H54 (cell line): ENCODE data around the gene CHST2.

Experiments
- DNase-seq: peaks from one replicate; pipeline ENCODE4 v3.0.0; 2011; ENCODE audit warnings: low spot score, mixed read lengths; ENCODE audit not compliant: insufficient read length
- FAIRE-seq: peaks from 3 replicates; lab custom pipeline; 2011; peaks lifted over from hg19 to GRCh38; lab: Jason Lieb, UNC
- POLR2A ChIP-seq: IDR thresholded peaks from 2 replicates; pipeline ENCODE4 v1.6.1; 2011; ENCODE audit warnings: low read depth, mild to moderate bottlenecking, low read length

The CHST2 gene

GRCh38 chr3:143132246-143132980, 12.8 kb downstream of the CHST2 start:
- DNase-seq (no peak), FAIRE-seq (no peak)
- TF ChIP-seq POLR2A: no peak

GRCh38 chr3:143134471-143134870, 14.9 kb downstream of the CHST2 start:
- TF ChIP-seq POLR2A: no peak

GRCh38 chr3:143135150-143135549, 15.6 kb downstream of the CHST2 start:
- peak; percentile 84 for DNase-seq
- peak; percentile 94 for FAIRE-seq
- TF ChIP-seq POLR2A: no peak

More at GRCh38 chr3:143134471-143134870, 14.9 kb downstream of the CHST2 start:
- DNase-seq (no peak), FAIRE-seq (no peak)

GRCh38 chr3:143137435-143138036, 18.0 kb downstream of the CHST2 start:
- FAIRE-seq (no peak), DNase-seq (no peak)
- no peak for TF ChIP-seq POLR2A

- TF ChIP-seq POLR2A: no peak
- DNase-seq: no peak
- FAIRE-seq: no peak
Measured at GRCh38 chr3:143138953-143139352, 19.4 kb downstream of the CHST2 start.

- TF ChIP-seq POLR2A: no peak
- DNase-seq (peak; percentile 44), FAIRE-seq (peak; percentile 81)
Measured at GRCh38 chr3:143139762-143140161, 20.2 kb downstream of the CHST2 start.

GRCh38 chr3:143140550-143140949, 21.0 kb downstream of the CHST2 start:
- no peak for FAIRE-seq
- TF ChIP-seq POLR2A: no peak

GRCh38 chr3:143142354-143142753, 22.8 kb downstream of the CHST2 start:
- no peak for TF ChIP-seq POLR2A
- DNase-seq: no peak
- no peak for FAIRE-seq

More at GRCh38 chr3:143140550-143140949, 21.0 kb downstream of the CHST2 start:
- DNase-seq: no peak

GRCh38 chr3:143145906-143146305, 26.3 kb downstream of the CHST2 start:
- FAIRE-seq: no peak
- TF ChIP-seq POLR2A: no peak
- DNase-seq: no peak

GRCh38 chr3:143146486-143147274, 27.1 kb downstream of the CHST2 start:
- FAIRE-seq (no peak), DNase-seq (no peak)
- TF ChIP-seq POLR2A: no peak

- no peak for DNase-seq
- no peak for FAIRE-seq
- TF ChIP-seq POLR2A: no peak
Measured at GRCh38 chr3:143147707-143148106, 28.1 kb downstream of the CHST2 start.

- no peak for DNase-seq
- no peak for TF ChIP-seq POLR2A
- FAIRE-seq: no peak
Measured at GRCh38 chr3:143150071-143150470, 30.5 kb downstream of the CHST2 start.

GRCh38 chr3:143151004-143151731, 31.6 kb downstream of the CHST2 start:
- TF ChIP-seq POLR2A: no peak
- FAIRE-seq (no peak), DNase-seq (no peak)
